Stimulated activated CD8-positive, alpha-beta memory T cell treated with anti-CD3 and anti-CD28 coated beads, Interleukin-12 subunit alpha, Interleukin-12 subunit beta, amount 100 ng/mL, for 24 hours (primary cell): ENCODE measurements around the gene RBBP8.
"Not testable (repeated sequence)": the region's sequence is repeated elsewhere in the genome, so short reads cannot be mapped to it uniquely, and the experiment has no call there.

Source experiments
- DNase-seq: peaks from one replicate; pipeline ENCODE4 v3.0.0-alpha.2; 2020; ENCODE audit errors: extremely low read depth

Gene RBBP8

GRCh38 chr18:22943847-22944246 is 10.7 kb downstream of the RBBP8 start:
- DNase-seq: no peak

GRCh38 chr18:22946217-22946616 is 13.1 kb downstream of the RBBP8 start:
- DNase-seq: no peak

GRCh38 chr18:22946846-22947245 is 13.7 kb downstream of the RBBP8 start:
- DNase-seq: no peak

GRCh38 chr18:22951823-22952222 is 18.7 kb downstream of the RBBP8 start:
- DNase-seq: no peak

- no peak for DNase-seq
These were observed 19.4 kb downstream of the RBBP8 start for GRCh38 chr18:22952525-22952924.

- DNase-seq: not testable (repeated sequence)
These were observed 20.9 kb downstream of the RBBP8 start for GRCh38 chr18:22953982-22954381.

GRCh38 chr18:22956226-22956625 is 23.1 kb downstream of the RBBP8 start:
- DNase-seq: no peak

GRCh38 chr18:22961156-22961555 is 28.0 kb downstream of the RBBP8 start:
- DNase-seq: no peak

- DNase-seq: no peak
These were observed 28.9 kb downstream of the RBBP8 start for GRCh38 chr18:22962004-22962403.

GRCh38 chr18:22964116-22964515 is 31.0 kb downstream of the RBBP8 start:
- no peak for DNase-seq

- no peak for DNase-seq
These were observed 31.6 kb downstream of the RBBP8 start for GRCh38 chr18:22964722-22965121.

- DNase-seq: no peak
These were observed 37.9 kb downstream of the RBBP8 start for GRCh38 chr18:22971038-22971437.

- DNase-seq: no peak
These were observed 40.9 kb downstream of the RBBP8 start for GRCh38 chr18:22974001-22974400.

- DNase-seq: no peak
These were observed 41.6 kb downstream of the RBBP8 start for GRCh38 chr18:22974707-22975106.

GRCh38 chr18:22975508-22975907 is 42.4 kb downstream of the RBBP8 start:
- no peak for DNase-seq

- DNase-seq: no peak
These were observed 44.9 kb downstream of the RBBP8 start for GRCh38 chr18:22977847-22978701.

- DNase-seq: no peak
These were observed 47.3 kb downstream of the RBBP8 start for GRCh38 chr18:22980394-22980793.

GRCh38 chr18:22981274-22982133 is 48.4 kb downstream of the RBBP8 start:
- DNase-seq: no peak

- DNase-seq: no peak
These were observed 50.0 kb downstream of the RBBP8 start for GRCh38 chr18:22983175-22983574.

GRCh38 chr18:22985250-22985649 is 52.1 kb downstream of the RBBP8 start:
- DNase-seq: no peak

GRCh38 chr18:22987547-22988189 is 54.5 kb downstream of the RBBP8 start:
- no peak for DNase-seq

GRCh38 chr18:22988208-22988607 is 55.1 kb downstream of the RBBP8 start:
- DNase-seq: no peak
